Activated CD4-positive, alpha-beta T cell treated with anti-CD3 and anti-CD28 coated beads, Interleukin-2, amount 50 U/mL, for 48 hours (primary cell): Measurements from ENCODE around the gene SAMD9.
"Not testable (repeated sequence)": the region's sequence is repeated elsewhere in the genome, so short reads cannot be mapped to it uniquely, and the experiment has no call there.

Experiments
- DNase-seq, 2 experiments: peaks; one replicate each; pipeline ENCODE4 v3.0.0-alpha.2; 2020

The SAMD9 gene

GRCh38 chr7:93119191-93119905 is 1.6 kb upstream of the SAMD9 start:
- no peak for DNase-seq

DNA sequence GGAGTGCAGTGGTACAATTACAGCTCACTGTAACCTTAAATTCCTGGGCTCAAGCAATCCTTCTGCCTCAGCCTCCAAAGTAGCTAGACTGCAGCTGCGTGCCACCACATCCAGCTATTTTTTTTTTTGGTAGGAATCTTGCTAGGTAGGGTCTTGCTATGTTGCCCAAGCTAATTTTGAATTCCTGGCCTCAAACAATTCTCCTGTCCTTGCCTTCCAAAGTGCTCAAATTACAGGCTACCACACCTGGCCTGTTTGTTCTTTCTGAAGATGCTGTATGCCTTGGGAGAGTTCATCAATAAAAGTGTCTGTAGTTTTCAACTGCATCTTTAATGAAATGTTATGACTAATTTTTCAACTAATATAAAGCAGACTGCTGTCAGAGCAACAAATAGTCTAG is 452 bp downstream of the SAMD9 start:
- DNase-seq, result no peak

DNA sequence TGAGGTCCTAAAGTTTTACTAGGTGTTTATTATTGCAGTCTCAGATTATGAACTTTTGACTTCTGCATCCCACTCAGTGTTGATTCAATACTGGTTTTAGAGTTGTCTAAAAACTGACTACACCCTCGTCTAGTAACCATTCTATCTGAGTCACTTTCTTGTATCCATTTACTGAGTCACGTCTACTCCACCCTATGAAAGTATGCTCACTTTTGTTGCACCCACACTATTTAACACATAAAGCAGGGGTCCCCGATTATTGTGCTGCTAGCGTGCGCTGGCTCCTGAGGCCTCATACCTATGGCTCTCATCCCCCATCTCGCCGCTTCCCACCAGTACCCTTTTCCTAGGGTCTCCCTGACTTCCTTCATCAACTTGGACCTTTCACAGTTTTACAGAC is 2.0 kb downstream of the SAMD9 start:
- peak; percentile 6 to 16 for DNase-seq

GRCh38 chr7:93108003-93108402 is 9.8 kb downstream of the SAMD9 start:
- DNase-seq, result no peak

DNA sequence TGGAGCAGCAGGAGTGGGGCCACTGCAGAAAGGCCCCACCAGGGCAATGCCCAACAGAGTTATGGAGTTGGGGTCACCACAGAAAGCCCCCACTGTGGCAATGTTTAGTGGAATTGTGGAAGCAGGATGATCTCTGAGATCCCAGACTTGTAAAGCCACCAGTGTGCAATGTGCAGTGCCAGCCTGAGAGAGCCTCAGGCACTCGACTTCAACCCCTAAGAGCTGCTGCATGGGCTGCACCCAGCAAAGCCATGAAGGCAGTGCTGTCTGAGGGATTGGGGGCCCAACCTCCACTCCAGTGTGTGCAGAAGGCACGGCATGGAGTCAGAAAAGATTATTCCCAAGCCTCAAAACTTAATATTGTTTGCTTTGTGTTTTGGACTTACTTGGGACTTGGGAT is 20.4 kb downstream of the SAMD9 start:
- DNase-seq, result no peak

GRCh38 chr7:93092757-93093370 is 24.9 kb downstream of the SAMD9 start:
- DNase-seq, result no peak

DNA sequence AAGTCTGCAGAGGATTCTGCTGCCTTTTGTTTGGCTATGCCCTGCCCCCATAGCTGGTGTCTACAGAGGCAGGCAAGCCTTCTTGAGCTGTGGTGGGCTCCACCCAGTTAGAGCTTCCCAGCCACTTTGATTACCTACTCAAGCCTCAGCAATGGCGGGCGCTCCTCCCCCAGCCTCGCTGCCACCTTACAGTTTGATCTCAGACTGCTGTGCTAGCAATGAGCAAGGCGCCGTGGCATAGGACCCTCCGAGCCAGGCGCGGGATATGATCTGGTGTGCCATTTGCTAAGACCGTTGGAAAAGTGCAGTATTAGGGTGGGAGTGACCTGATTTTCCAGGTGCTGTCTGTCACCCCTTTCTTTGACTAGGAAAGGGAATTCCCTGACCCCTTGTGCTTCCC is 44.4 kb downstream of the SAMD9 start:
- not testable (repeated sequence) for DNase-seq

DNA sequence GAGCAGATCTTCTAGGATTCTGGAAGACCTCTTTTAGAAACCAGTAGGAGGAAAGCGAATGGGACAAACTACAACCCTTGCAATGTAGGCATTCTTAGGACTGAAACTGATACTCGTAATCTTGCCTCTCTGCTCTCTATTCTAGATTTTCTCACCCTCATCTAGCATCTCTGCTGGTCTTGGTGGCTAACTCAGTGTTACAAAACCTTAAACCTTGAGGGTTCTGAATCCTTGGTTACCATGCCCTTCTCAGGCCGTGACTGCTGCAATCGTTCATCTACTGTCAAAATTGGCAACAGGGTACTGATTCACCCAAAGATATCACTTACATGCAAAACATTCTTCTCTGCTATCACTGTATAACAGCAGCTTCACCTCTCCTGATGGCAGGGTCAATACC is 55.2 kb downstream of the SAMD9 start:
- DNase-seq, result no peak

DNA sequence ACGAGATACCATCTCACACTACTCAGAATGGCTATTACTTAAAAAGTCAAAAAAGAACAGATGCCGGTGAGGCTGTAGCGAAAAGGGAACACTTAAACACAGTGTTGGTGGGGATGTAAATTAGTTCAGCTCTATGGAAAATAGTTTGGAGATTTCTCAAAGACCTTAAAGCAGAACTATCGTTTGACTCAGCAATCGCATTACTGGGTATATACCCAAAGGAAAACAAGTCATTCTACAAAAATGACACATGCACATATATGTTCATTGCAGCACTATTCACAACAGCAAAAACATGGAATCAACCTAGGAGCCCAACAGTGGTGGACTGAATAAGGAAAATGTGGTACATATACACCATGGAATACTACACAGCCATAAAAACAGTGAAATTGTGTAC is 56.9 kb downstream of the SAMD9 start:
- DNase-seq, result no peak

DNA sequence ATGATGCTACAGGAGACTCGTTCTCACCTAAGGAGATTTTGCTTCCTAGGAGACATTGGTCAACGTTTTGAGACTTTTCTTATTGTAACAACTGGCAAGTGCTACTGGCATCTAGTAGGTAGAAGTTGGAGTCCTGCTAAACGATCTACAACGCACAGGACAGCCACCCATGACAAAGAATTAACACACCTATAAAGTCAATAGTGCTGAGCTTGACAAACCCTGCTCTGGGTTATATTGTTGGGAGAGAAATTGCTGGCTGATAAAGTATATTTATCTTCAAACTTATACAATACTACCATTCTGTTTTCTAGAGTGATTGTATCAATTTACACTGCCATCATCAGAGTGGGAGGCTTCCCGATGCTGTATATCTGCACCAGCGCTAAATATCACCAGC is 57.8 kb downstream of the SAMD9 start:
- DNase-seq, result no peak

DNA sequence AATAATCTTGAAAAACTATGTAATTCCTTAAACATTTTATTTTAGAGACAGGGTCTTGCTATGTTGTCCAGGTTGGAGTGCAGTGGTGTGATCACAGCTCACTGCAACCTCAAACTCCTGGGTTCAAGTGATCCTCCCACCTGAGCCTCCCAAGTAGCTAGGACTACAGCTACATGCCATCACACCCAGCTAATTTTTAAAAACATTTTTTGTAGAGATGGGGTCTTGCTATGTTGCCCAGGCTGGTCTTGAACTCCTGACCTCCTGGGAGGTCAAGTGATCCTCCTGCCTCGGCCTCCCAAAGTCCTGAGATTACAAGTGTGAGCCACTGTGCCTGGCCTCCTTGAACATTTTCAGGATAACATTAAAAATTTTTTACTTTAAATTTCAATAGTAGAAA is 61.2 kb downstream of the SAMD9 start:
- DNase-seq, result not testable (repeated sequence)

- no peak for DNase-seq
Measured at GRCh38 chr7:93055543-93056107, 62.2 kb downstream of the SAMD9 start.

DNA sequence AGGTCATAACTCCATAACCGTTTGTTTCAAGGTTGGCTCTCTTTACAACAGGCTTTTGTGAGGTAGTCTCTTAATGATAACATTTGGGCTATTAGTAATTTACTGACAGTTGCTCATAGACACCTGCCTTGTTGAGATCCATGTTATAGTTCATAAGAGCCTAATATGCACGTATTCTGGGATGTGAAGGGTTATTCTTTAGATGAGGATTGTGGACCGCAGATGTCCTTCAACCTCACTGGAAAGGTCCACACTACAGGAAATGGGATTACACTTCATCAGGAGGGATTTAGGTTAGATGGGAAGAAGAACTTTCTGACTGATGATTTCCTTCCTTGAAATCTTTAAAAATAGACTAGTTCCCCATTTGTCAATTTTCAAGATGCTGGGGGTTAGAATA is 62.8 kb downstream of the SAMD9 start:
- DNase-seq, result no peak

DNA sequence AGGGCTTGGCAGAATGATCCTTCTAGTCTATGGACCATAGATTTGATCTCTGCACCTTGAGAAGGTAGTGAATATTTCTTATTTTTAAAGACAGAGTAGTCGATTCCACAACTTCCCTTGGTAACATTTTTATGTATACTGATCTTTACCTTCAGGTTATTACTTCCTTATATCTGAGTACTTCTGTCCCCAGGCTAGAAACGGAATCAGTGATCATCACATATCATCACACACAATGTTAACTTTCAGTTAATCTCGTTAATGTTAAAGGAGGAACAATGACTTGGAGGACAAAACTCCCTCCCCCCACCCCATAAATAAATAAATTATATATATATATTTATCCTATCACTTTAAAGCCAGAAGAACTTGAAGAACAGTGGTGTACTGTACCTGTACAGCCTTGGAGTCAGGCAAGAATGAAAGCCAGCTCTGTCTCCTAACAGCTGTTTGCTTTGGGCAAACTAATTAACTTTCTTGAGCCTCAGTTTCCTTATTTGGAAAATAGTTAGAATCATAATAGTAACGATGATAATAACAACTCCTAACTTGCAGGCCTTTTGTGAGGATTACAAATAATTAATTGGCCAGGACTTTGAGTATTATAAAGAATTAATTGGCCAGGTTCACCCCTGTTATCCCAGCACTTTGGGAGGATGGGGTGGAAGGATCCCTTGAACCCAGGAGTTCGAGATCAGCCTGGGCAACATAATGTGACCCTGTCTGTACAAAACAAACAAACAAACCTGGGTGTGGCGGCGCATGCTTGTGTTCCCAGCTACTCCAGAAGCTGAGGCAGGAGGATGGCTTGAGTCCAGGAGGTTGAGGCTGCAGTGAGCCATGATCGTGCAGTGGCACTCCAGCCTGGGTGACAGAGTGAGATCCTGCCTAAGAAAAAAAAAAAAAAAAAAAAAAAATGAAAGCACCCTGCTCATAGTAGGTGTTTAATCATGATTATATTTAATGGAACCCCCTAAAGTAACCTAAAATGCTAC is 63.5 kb downstream of the SAMD9 start:
- no peak for DNase-seq

- no peak for DNase-seq
Measured at GRCh38 chr7:93053209-93053948, 64.4 kb downstream of the SAMD9 start.

GRCh38 chr7:93051660-93052059 is 66.1 kb downstream of the SAMD9 start:
- no peak for DNase-seq
